HG02943 (cell line): Measurements from ENCODE around the gene PPP1R16B.
"Not testable (repeated sequence)": the region's sequence is repeated elsewhere in the genome, so short reads cannot be mapped to it uniquely, and the experiment has no call there.

ENCODE experiments used
- ATAC-seq: cut with Tn5 transposase; IDR thresholded peaks from one replicate; pipeline ENCODE4 v1.9.1; 2021; ENCODE audit warnings: mild to moderate bottlenecking, low read depth, moderate library complexity; ENCODE audit not compliant: unreplicated experiment

PPP1R16B gene

DNA sequence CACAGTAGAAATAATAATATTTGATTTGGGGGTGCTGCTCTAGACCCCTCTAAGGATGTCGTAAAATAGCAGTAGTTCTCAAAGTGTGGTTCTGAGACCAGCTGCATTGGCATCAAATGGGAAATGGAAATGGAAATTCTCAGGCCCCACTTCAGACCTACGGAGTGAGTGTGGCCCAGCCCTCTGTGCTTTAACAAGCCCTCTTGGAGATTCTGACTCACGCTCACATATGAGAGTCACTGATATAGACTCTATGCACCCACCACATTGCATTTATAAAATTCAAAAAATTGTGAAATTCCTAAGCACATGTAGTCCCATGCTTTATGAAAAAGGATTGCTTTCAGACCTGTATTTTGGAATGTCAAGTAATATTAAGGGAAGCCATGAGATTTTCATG lies 14.2 kb upstream of the PPP1R16B start:
- no peak for ATAC-seq

DNA sequence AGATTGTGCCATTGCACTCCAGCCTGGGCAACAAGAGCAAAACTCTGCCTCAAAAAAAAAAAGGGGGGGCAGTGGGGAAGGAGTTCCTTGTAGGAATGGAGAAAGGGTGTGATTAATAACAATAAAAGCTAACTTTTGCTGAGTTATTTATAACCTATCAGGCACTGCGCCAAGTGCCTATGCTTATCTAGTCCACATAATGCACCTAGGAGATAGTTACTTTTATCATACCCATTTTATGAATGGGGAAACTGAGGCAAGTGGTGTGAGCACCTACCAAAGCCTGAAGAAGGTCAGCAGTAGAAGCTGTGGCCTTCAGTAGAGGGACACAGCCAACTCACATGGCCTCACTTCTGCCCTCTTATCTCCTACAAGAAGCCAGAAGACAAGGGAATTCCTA lies 13.6 kb upstream of the PPP1R16B start:
- no peak for ATAC-seq

DNA sequence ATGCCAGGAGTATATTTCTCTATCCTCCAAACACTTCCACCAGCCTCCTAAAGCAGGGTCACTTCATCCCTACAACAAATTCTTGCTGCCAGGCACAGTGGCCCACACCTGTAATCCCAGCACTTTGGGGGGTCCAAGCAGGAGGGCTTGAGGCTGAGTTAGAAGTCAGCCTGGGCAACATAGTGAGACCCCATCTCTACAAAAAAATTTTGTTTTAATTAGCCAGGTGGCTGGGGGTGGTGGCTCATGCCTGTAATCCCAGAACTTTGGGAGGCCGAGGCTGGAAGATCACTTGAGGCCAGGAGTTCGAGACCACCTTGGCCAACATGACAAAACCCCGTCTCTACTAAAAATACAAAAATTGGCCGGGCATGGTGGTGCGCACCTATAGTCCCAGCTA lies 11.4 kb upstream of the PPP1R16B start:
- not testable (repeated sequence) for ATAC-seq

DNA sequence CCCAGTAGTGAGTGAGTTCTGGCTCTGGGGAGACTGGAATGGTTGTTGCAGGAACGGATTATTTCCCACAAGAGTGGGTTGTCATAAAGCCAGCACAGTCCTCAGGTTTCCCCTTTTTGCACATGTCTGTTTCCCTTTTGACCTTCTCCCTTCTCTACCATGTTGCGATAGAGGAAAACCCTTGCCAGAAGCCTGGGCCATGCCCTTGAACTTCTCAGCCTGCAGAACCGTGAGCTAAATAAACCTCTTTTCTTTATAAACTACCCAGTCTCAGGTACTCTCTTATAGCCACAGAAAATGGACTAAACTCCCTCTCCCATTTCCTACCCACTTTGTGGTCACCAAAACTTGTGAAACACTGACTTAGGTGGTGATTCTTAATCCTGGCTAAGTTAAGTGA lies 7.2 kb upstream of the PPP1R16B start:
- ATAC-seq, result no peak

DNA sequence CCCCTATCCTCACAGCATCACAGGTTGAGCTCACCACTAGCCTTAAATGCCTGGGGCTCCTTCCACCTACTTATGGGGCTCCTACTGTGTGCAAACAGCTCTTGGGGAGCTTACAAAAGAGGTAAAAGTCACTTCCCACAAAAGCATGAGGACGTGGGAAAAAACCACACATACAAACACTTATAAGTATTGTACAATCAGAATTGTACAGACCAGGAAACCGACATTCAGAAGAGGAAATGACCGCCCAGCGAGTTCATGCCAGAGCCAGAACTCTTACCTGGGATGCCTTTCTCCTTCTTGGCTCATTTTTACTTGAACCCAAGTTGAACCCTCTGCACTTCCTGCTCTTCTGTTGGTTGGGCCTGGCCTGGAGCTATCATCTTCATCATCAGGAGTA lies 6.3 kb upstream of the PPP1R16B start:
- no peak for ATAC-seq

DNA sequence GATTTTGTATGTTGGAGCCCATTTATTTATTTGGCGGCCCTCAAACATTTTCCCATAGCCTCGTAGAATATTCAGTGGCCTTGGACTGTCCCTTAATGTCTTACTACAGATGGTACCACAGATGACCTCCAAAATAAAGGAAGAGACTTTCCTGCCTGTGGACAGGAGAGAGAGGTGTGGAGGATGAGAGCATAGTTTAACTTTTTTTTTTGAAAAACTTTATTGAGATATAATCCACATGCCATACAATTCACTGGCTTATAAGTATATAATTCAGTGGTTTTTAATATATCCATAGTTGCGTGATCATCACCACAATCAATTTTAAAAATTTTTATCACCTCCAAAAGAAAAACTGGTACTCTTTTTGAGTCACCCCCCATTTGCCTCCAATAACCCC lies 4.6 kb upstream of the PPP1R16B start:
- ATAC-seq, result no peak

DNA sequence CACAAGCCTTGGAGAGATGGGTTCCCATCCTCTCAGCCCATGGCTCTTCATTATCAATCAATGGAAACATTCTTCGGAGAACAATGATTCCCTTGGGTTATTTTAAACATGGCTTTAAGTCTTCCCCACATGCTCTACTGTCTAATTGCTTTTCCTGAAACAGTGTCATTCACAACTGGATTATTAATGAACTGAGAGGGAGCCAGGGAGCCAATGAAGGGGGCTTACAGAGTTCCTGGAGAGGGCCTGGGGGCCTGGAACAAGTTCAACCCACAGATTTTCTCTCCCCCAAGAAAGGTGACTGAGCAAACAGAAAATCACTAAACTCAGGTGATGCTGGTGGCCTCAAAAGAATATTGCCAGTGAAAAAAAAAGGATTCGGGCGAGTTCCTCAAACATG lies 1.3 kb upstream of the PPP1R16B start:
- no peak for ATAC-seq

DNA sequence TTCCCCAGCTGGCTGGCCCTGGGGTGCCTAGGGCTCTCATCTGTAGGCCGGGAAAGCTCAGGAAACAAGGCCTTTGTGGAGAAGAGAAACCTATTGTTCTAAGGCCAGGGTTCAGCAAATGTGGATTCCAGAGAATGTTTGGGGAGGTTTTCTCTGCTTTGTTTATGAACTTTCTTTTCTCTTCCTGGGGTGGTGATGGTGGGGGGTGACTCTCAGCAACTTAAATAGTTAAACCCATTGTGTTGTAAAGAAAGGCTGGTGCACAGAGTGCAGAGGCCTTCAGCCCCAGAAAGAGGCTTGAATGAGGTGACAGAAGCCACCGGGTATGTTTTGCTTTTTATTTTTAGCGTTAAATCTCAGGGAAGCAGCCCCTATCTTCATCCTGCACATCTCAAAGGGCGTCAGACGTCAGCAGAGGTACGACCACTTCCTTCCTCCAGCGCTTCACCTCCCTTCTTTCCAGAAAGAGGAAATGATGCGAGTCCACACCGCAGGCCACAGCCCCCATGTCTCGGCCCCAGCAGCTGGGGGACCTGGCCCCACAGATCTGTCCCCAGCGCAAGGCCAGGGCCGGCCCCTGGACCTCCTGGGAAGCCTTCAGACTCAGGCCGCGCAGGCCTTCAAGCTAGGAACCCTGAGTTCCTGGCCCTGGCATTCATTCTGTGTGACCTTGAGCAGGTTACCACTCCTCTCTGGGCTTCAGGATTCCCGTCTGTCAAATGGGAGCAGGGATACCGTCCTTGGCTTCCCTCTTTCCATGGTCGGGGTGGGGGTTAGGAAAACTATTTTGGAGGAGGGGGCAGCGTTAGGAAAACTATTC lies 605 bp upstream of the PPP1R16B start:
- ATAC-seq, result no peak

DNA sequence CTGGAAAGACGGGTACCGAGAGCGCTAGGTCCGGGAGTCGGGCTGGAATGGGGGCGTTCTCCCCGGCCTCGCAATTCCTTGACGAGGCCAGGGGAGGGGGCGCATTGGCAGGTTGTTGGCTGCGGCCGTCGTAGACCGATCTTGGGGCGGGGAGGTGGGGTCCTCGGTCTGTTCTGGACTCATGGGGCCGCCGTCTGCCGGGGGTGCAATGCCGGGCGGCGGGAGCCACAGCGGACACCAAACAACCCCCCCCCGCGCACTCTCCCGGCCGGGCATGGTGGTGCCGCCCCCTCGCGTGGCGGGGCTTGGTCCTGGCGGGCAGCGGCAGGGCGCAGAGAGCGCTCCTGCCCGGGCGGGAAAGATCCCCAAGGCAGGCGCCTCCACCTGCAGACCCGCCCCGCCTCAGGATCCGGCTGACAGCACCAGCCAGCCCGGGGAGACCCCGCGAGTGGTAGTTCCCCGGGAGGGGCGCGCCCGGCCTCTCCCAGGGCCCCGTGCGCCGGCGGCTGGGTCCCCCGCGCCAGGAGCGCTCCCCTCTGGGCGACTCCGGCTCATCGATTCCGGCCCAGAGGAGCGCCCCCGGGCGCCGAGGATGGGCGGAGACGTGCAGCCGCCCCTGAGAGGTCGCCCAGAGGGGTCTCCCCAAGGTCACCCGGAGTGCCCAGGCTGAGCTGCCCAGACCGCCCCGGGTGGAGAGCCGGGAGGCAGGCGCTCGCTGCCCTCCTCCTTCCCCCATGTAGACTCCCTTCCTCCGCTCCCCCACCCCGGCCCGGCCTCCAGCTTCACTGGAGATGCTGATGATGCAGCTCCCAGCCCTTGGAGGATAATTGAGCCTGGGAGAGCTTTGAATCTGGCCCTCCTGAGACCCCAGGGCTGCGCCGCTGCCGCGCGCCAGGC lies 709 bp downstream of the PPP1R16B start:
- ATAC-seq, result no peak

DNA sequence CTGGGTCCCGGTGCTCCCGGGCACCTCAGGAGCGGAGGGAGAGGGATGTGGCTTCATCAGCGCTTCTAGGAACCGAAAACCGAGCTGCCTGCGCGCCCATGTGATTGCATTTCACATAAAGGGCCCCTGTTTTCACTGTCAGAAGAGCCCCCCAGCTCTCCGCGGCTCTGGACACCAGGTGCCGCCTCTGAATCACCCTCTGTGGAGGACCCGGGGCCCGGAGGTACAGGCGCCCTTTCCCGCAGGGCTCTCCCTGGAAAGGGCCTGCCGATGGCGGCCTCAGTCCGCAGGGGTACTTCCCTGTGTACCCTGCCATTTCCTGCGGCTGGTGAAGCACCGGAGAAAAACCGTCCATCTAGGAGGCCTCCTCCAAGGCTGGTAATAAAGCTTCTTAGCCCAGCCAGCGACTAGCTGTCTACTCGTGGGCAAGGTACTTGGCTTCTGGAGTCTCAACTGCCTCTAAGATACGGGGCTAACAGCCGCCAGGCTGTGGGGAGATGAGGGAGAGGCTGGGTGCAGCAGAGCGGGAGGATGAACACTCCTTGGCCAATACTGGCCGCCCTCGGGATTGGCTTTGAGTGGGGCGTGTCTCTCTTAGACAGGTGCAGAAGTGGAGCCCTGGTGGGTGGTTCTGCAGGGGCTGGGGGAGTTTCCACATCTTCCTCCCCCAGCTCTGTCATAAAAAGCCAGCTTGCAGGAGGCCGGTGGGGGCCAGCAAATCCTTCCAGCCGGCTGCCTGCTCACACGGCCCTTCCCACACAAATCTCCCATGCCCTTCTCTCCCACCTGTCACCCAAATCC lies 1.6 kb downstream of the PPP1R16B start:
- no peak for ATAC-seq

DNA sequence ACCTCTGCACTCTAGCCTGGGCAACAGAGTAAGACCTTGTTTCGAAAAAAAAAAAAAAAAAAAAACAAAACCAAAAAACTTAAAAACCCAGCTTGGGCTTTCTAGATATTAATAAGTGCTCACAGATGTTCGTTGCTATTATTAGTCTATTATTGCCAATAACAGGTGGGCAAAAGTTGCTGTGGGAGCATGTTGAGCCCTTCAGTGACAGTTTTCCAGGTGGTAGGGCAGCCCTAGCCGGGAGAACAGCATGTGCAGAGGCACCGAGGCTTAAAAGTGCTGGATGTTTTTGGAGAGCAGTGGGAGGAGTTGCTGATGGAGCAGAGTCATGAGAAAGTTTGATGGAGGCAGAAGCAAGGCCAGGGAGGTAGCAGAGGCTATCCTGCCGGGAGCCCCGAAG lies 4.4 kb downstream of the PPP1R16B start:
- no peak for ATAC-seq

DNA sequence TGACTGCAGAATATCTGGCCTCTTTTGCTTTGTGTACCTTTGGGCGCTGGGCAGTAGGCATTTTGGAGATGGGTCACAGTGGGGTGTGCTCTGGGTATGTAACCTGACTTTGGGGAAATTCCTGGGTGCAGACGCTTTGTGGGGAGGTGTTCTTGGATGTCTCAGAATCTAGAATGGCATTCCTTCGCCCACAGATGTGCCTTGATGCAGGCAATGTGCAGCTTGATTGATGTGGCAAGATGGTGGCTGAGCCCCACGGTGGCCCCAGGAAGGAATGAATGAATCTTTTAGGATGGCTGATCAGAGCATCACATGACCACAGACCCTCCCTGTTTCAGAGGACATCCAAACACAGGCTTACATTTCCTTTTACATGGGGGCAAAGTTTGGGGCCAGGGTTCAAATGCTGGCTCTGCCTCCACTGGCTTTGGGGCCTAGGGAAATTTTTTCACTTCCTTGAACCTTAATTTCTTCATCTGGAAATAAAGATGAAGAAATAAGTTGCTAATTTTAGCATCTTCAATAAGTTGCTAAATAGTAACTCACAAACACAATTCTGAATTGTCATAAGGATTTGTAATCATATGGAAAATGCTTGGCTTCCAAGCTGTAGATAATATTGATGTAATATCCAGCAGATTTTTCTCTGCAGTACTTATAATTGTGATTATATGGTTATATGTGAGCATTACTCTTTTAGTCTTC lies 5.6 kb downstream of the PPP1R16B start:
- ATAC-seq, result no peak

DNA sequence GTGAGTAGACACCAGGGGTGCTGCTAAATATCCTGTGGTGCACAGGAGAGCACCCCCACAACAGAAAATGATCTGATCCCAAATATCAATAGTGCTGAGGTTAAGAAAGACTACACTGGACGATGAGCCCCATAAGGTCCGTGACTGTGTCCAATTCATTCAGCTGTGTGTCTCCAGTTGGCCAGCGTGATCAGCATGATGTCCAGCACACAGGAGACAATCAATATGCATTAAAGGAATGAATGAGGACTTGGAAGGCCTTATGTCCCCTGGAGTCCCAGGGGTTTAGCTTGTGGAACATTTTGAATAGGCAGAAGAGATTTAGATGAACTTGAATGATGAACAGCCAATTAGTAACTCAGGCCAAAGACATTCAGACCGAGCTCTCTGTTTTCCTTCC lies 6.3 kb downstream of the PPP1R16B start:
- ATAC-seq, result no peak

DNA sequence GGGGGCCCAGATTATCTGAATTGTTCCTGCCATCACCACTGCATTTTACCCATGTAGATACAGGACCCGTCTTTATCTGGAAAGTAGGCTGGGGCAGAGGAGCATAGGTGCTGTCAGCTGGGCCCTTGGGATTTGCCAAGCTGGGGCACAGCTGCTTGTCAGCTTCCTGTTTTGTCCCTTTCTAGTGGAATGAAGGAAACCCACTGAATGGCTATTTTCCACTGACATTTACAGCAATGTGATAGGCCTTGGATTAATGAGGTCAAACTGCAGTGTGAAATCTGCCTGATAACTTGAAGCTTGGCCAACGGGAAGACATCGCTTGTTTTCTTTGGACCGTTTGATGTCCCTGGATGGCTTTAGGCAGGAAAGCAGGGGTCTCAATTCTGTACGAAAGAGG lies 6.7 kb downstream of the PPP1R16B start:
- no peak for ATAC-seq

DNA sequence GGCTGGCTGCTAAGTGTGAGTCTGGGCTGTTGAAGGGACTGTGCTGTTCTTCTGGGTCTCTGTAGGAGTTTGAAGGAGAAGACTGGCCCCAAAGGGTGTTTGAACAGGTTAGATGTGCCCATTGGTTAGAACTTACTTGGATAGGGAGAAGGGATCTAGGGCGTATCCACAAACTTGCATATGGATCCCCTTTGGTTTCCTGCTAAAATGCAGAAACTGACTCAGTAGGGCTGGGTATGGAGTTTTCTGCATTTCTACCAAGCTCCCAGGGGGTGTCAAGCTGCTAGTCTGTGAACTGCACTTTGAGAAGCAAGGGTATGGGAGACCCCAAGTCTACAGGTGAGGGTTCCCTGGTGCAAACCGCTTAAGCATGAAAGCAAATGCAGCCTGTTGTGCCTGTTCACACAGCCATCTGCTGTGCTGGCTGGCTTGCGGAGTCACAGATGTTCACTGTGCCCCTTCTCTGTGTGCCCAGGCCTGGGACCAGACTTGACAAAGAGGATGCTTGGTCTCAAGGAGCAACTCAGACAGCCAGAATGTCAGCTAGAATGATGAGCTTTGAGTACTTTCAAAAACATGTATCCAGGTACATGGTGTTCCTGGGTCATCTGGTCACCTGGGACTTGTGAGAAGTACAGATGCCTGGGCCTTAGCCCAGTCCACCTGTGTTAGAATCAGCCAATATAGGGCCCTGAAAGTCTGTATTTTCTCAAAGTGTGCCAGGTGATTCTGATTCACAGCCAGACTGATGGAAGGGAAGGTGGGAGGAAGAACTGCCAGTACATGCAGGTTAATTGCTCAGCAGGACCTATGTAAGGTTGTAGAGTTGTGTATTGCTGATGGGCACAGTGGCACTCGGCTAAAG lies 7.4 kb downstream of the PPP1R16B start:
- ATAC-seq, result no peak

DNA sequence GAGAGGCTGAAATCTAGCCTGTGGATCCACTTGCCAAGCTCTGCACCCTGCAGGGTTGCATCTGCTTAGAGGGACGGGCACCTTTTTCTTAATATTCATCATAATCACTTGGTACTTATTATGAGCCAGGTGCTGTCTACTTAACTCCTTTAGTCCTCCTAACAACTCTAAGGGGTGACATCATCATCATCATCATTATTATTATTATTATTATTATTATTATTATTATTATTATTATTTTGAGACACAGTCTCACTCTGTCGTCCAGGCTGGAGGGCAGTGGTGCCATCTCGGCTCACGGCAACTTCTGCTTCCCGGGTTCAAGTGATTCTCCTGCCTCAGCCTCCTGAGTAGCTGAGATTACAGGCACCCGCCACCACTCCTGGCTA lies 8.1 kb downstream of the PPP1R16B start:
- not testable (repeated sequence) for ATAC-seq

DNA sequence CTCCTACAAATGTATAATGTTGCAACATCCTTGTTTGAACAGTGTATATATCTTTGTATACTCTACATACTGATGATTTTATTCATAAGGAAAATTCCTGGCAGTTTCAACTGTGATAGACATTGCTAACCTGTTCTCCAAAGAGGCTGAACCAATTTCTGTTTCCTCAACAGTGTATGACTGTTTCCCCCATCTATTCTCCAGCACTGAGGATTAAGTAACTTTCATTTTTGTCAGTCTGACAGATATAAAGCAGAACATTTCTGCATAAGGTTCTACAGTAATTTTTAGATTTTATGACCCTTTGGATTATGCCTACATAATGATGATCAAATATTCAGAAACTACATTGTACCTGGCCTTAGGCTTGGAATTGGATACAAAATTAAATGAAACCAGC lies 9.9 kb downstream of the PPP1R16B start:
- no peak for ATAC-seq

DNA sequence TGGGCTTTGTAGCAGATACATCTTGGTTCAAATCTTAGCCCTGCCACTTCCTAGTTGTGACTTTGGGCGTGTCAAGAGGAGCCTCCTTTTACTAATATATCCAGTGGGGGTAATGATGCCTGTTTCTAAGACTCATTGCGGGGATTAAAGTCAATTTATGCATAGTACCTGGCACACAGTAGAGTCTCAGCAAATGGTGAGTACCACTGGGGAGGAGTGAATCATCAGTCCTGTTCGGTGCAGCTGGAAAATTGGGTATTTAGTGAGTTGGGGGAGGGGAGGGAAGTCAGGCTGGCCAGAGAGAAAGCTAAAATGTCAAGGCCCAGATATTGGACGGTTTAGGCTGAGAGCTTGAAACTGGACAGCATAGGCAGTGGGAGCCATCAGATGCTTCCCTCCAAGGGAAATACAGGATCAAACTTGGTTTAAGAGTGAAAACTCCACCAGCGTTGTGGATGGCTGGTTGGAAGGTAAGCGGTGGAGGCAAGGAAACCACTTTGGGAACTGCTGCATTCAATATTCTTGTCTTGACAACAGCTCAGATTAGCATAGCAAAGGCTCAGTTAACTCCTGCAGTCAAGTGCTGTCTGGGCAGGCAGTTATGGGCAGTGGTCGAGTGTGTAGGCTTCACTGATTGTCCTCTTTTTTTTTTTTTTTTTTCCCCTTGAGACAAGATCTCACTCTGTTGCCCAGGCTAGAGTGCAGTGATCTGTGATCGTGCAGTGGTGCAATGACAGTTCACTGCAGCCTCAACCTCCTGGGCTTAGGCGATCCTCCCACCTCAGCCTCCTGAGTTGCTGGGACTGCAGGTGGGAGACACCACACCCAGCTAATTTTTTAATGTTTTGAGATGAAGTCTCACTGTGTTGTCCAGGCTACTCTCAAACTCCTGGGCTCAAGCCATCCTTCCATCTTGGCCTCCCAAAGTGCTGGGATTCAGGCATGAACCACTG lies 12.9 kb downstream of the PPP1R16B start:
- no peak for ATAC-seq
